ENCODE results near the gene FAM89A. TPM values are rescaled to one million over a fixed set of nuclear protein-coding genes. Genes with fewer than 3 reads are reported as not detected.
A peak's percentile ranks its signal among the peaks of the same experiment; 100 is the strongest.

FAM89A gene
- total RNA-seq, 1 experiment from 2014 or later = 23.6 TPM

GRCh38 chr1:230978491-230979388 lies 61.3 kb downstream of the FAM89A start, which contains the start of the genes ARV1 and TTC13 (continued):
- TF ChIP-seq YY1 (IDR thresholded peaks at IDR 0.05; ENCODE audit: extremely low read depth, insufficient replicate concordance, low read depth, low read length) (peak; percentile 57), ELF1 (IDR thresholded peaks at IDR 0.05; ENCODE audit: borderline replicate concordance, low read depth) (peak; percentile 94), POLR2AphosphoS5 (IDR thresholded peaks at IDR 0.05; ENCODE audit: low read depth, low read length) (peak; percentile 80), CEBPB (IDR thresholded peaks at IDR 0.05; ENCODE audit: low read depth) (no peak), ATF3 (IDR thresholded peaks at IDR 0.05) (no peak)

GRCh38 chr1:230977761-230978490 lies 62.1 kb downstream of the FAM89A start:
- Histone ChIP-seq H3K79me2 (ENCODE audit: insufficient read depth, low read length) (peaks cover 34% of the 10 kb centered on the region), H3K27ac (ENCODE audit: low read depth, low read length) (peak overlapping the region; percentile 61), H3K4me3 (replicated peaks in 1 of 2; ENCODE audit: low read depth in 1 of 2, low read length in 2 of 2) (peak overlapping the region; percentile 65 to 87), H4K20me1 (ENCODE audit: insufficient read depth) (no peaks in the 10 kb centered on the region), H3K4me2 (ENCODE audit: low read length) (peak overlapping the region; percentile 83), H3K27me3 (ENCODE audit: insufficient read depth, low read length) (no peaks in the 10 kb centered on the region), H3K9ac (ENCODE audit: low read length) (peak overlapping the region; percentile 68), H3K4me1 (ENCODE audit: control insufficient read depth in 1 of 2, insufficient read depth in 2 of 2, low read length in 2 of 2) (peaks cover 7 to 13% of the 10 kb centered on the region in 2 experiments; a peak in 2 of 4 replicates), H3K9me3 (ENCODE audit: control insufficient read depth in 1 of 2, insufficient read depth in 1 of 2, low read depth in 1 of 2, low read length in 2 of 2) (no peaks in the 10 kb centered on the region), H3K9me2 (ENCODE audit: insufficient read depth) (no peaks in the 10 kb centered on the region), H3K36me3 (ENCODE audit: control insufficient read depth in 1 of 2, insufficient read depth in 2 of 2, low read length in 2 of 2) (0 out of 4 replicates have a peak, but pooled peaks cover 0 to 2% of the 10 kb centered on the region in 2 experiments), H2AFZ (ENCODE audit: low read depth, low read length, poor library complexity, severe bottlenecking) (no peak overlapping the region)
- no TSS peak for BruUV-seq (replicated peaks)
- peak; percentile 9 for ATAC-seq
- intact Hi-C loops (cut with micrococcal nuclease) = loop anchor here (2.0 to 5.0 kb wide), 4 partner anchors 234 to 549 kb away; partner anchors contain the start of genes COG2 and TSNAX
- TF ChIP-seq SIN3A (IDR thresholded peaks at IDR 0.05; ENCODE audit: low read depth) (0 out of 2 replicates have a peak, but pooled peaks have one; percentile 7), EGR1 (IDR thresholded peaks at IDR 0.05; ENCODE audit: low read depth) (peak; percentile 51; the same call in 1 of the 2 replicates), ZNF274 (IDR thresholded peaks at IDR 0.05; ENCODE audit: low read depth, low read length) (no peak), MAX (IDR thresholded peaks at IDR 0.05) (peak; percentile 36), REST (IDR thresholded peaks at IDR 0.05; ENCODE audit: low read depth) (no peak), ELF1 (IDR thresholded peaks at IDR 0.05; ENCODE audit: borderline replicate concordance, low read depth) (no peak), RAD21 (IDR thresholded peaks at IDR 0.05; ENCODE audit: low read depth) (no peak)
- DNase-seq (ENCODE audit: low read depth, low spot score) = peak; percentile 19
- CTCF ChIA-PET = interaction anchor here (2.1 kb wide), 1 partner anchor 180 kb away, joined by 7 read pairs; no protein-coding TSS in a partner anchor
- RAD21 ChIA-PET (ENCODE audit: low non-redundant PET in 1 of 2, low total read pairs in 2 of 2, uncharacterized antibody in 2 of 2, unreplicated experiment in 2 of 2) = no interaction called here
- POLR2A ChIA-PET = no interaction called here

Data from HCT116 (cell line).